HL-60/S4 treated with phorbol 12-myristate 13-acetate at 8.2 ng/mL for 4 days and 3 days (cell line): Measurements from ENCODE around the gene CARD8.

Experiments
- in situ Hi-C: fragments of 300-500 bp; cut with MboI; formaldehyde crosslinking; loops from 2 replicates; pipeline ENCODE4 v1.15.0; 2022; ENCODE audit warnings: low sequenced_read_pairs

CARD8 gene, protein sequence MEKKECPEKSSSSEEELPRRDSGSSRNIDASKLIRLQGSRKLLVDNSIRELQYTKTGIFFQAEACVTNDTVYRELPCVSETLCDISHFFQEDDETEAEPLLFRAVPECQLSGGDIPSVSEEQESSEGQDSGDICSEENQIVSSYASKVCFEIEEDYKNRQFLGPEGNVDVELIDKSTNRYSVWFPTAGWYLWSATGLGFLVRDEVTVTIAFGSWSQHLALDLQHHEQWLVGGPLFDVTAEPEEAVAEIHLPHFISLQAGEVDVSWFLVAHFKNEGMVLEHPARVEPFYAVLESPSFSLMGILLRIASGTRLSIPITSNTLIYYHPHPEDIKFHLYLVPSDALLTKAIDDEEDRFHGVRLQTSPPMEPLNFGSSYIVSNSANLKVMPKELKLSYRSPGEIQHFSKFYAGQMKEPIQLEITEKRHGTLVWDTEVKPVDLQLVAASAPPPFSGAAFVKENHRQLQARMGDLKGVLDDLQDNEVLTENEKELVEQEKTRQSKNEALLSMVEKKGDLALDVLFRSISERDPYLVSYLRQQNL

DNA sequence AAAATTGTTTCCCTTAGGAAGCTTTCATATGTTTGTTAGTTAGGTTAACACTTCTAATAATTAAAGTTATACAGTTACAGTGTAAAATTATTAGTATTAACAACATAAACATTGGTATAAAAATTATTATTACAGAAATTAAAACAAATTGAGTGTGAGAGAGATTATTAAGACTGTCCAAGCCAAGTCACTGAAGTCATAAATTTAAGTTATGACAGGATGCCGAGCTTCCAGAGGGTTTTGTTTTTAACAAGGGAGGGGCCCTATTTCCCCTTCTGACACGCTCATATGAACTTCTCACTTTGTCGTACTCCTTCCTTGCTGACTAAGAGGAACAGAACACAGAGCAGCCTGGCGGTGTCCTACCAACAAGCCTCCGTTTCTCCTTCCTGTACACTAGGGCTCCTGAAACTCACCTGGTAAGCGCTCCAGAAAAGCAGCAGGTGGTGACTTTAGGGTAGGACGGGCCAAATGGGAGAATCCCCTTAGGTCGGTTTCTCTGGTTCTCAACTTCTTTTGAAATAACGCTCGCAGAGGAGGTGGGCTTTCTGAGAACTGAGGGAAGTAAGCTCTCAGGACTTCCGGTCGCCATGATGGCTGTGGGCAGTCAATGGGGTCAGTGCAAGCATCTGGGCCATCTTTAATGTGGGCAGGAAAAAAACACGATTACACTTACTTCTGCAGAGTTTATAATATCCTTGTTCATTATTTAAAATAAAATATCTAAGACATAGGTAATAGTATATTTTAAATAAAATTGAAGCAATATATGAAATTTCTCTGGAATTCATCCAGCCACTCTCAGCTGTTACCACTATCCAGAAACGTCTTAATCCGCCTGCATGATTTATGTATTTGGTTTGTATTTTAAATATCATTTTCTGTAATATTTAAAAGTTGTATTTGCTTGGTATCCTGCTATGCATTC, at the start of gene CARD8:
Gene CARD8 (minus strand): TSS at position 537 of the 928 bp plus-strand sequence. CDS start 14,892 bp downstream, outside the sequence.
- in situ Hi-C loops: no loop called here

- in situ Hi-C loops: loop anchor here (25.0 kb wide), 1 partner anchor 283 kb away; no protein-coding TSS in a partner anchor
These were observed 48.2 kb upstream of the CARD8 start for GRCh38 chr19:48303866-48304265.

DNA sequence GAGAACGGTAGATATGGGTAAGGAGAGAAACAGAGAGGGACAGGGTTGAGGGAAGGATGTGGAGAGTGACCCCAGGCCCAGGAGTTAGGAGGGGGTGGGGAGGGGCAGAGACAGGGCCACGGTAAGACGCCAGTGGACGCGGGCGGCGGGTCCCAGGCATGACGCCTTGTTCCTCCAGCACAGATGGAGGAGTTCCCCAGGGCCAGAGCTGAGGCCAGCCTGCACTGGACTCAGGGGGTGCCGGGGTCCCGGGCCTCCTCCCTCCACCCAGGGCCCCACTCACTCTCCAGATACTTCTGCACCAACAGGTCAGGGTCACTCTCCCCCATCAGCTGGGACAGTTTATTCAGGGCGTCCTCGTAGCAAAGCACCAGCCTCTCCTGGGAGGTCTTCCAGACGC, 47.7 kb upstream of the CARD8 start:
- in situ Hi-C loops: loop anchor here (25.0 kb wide), 1 partner anchor 284 kb away; no protein-coding TSS in a partner anchor

- in situ Hi-C loops: loop anchor here (25.0 kb wide), 1 partner anchor 285 kb away; no protein-coding TSS in a partner anchor
These were observed 46.9 kb upstream of the CARD8 start for GRCh38 chr19:48302600-48302959.

DNA sequence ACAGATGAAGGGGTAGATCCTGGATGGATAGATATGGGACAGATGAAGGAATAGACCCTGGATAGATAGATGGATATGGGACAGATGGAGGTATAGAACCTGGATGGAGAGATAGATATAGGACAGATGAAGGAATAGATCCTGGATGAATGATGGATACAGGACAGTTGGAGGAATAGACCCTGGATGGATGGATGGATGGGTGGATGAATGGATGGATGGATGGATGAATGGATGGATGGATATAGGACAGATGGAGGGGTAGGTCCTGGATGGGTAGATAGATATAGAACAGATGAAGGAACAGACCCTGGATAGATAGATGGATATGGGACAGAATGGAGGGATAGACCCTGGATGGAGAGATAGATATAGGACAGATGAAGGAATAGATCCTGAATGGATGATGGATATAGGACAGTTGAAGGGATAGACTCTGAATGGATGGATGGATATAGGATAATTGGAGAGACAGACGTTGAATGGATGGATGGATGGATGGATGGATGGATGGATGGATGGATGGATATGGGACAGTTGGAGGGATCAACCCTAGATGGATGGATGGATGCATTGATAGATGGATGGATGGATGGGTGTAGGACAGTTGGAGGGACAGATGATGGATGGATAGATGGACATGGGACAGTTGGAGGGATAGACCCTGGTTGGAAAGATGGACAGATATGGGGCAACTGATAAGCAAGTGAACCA, 46.3 kb upstream of the CARD8 start:
- in situ Hi-C loops: loop anchor here (25.0 kb wide), 1 partner anchor 285 kb away; no protein-coding TSS in a partner anchor

DNA sequence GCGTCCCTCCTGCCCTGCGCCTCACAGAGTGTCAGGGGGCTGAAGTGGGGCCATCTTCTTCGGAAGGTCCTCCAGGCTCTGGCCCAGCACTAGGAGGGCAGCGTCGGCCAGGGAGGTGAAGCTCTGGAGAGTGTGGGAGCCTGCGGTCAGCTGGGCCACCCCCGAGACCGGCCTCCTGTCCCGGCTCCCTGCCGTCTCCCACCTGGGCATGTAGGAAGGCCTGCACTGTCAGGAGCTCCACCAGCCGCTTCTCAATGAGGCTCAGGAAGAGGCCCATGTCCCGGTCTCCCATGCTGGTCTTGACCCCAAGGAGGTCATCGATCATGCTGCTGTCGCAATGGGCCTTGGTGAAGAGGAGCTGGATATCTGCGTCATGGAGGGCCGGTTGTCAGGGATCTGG, 42.3 kb upstream of the CARD8 start:
- in situ Hi-C loops: loop anchor here (25.0 kb wide), 1 partner anchor 336 kb away; no protein-coding TSS in a partner anchor

- in situ Hi-C loops: loop anchor here (25.0 kb wide), 1 partner anchor 335 kb away; no protein-coding TSS in a partner anchor
These were observed 41.4 kb upstream of the CARD8 start for GRCh38 chr19:48296963-48297734.

DNA sequence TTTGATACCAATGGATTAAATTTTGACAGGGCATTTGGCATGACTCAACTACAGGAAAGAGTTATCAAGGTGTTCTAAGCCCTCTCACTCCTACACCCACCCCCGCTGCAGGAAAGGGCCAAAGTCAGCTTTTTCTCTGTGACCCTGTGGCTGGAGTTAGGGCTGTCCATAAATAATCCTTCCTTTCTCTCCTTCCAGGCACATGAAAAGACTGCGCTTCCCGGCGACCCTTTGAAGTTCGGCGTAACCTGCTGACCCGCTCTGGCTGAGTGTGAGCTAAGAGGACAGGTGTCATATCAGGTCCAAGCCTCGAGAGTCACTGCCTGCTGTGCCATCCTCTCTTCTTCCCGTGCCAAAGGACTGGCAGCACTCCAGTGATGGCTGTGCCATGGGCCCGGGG, 39.7 kb upstream of the CARD8 start:
- in situ Hi-C loops: loop anchor here (25.0 kb wide), 1 partner anchor 333 kb away; no protein-coding TSS in a partner anchor

DNA sequence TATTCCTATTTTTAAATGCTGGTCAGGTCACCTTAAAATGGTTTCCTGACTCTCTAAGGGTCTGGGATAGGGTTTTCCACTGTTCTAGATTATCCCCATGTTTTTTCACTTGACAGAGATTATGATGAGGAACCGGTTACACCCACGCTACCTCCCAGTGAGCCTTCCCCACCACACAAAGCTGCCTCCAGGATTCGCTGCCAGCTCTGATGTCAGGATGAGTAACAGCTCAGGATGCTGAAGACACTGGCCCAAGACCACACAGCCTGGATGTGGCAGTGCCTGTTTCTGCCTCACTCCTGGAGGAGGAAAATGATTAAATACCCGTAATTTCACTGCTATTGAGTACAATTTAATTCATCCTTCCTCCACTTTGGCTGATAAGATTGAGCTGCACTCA, 37.1 kb upstream of the CARD8 start:
- in situ Hi-C loops: loop anchor here (25.0 kb wide), 1 partner anchor 330 kb away; no protein-coding TSS in a partner anchor

DNA sequence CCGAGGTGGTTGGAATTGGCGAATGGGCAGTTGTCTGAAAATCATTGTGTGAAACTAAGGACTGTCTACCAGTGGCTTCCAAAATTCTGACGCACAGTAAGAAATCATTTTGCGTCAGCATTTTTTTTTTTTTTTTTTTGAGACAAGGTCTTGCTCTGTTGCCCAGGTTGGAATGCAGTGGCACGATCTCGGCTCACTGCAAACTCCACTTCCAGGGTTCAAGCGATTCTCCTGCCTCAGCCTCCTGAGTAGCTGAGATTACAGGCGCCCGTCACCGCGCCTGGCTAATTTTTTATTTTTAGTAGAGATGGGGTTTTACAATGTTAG, 35.7 kb upstream of the CARD8 start:
- in situ Hi-C loops: loop anchor here (25.0 kb wide), 1 partner anchor 329 kb away; no protein-coding TSS in a partner anchor

DNA sequence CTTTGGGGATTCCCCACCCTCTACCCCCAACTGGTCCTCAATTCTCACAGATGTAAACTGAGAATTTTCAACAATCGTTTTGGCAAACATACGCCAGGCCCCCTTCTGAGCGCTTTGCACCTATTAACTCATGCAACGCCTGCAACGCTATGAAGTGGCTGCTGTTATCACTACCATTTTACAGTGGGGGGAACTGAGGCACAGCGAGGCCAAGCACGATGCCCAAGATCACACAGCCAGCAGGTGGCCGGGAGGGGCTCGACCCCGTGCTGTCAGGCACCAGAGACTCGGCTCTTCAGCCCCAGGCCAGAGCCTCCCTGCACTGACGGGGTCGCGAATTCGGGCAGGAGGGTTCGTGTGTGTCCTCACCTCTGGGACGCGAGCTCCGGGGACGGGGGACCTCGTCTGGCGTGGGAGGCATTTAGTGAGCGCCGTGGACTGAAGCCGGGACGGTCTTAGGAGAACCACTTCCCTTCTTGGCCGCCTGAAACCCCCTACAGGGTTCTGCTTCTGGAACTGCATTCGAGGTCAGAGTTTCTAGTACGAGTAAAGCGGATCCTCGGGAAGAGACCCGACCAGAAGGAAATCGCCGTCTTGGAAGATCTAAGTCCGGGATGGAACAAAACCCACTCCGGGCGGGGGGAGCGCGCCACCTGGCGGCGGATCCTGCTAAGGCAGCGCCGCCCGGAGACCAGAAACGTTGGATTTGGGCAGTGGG, 35.2 kb upstream of the CARD8 start:
- in situ Hi-C loops: loop anchor here (25.0 kb wide), 1 partner anchor 329 kb away; no protein-coding TSS in a partner anchor

GRCh38 chr19:48290401-48290770, 34.7 kb upstream of the CARD8 start:
- in situ Hi-C loops: loop anchor here (25.0 kb wide), 1 partner anchor 328 kb away; no protein-coding TSS in a partner anchor

- in situ Hi-C loops: loop anchor here (25.0 kb wide), 1 partner anchor 325 kb away; no protein-coding TSS in a partner anchor
These were observed 32.0 kb upstream of the CARD8 start for GRCh38 chr19:48287748-48288147.

- in situ Hi-C loops: loop anchor here (25.0 kb wide), 1 partner anchor 323 kb away; no protein-coding TSS in a partner anchor
These were observed 29.2 kb upstream of the CARD8 start for GRCh38 chr19:48284896-48285295.

GRCh38 chr19:48283908-48284307, 28.2 kb upstream of the CARD8 start:
- in situ Hi-C loops: loop anchor here (25.0 kb wide), 1 partner anchor 322 kb away; no protein-coding TSS in a partner anchor

DNA sequence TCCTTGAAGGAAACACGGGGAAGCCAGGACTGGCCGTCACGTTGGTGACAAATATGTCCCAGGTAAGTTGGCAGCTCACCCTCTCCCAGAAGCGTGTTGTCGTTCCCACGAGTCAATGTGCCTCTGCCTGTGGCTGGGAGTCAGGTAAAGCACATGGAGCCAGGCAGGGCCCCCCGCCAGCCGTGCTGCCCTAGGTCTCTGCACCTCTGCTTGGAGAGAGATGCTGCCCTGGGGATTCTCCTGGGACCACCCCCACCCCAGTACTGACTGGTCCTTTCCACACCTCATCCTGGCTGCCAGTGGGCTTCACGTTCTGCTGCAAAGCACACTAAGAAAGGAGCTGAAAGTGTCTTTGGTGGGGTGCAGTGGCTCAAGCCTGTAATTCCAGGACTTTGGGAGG, 24.0 kb upstream of the CARD8 start:
- in situ Hi-C loops: loop anchor here (25.0 kb wide), 1 partner anchor 317 kb away; no protein-coding TSS in a partner anchor

DNA sequence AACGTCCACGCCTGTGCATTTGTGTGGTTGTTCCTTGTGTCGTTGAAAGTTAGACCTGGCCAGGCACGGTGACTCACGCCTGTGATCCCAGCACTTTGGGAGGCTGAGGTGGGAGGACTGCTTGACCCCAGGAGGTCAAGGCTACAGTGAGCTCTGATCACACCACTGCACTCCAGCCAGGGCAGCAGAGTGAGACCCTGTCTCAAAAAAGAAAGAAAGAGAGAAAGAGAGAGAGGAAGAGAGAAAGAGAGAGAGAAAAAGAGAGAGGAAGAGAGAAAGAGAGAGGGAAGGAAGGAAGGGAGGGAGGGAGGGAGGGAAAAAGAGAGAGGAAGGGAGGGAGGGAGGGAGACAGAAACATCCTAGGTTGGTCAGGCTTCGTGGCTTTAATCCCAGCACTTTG, 19.2 kb upstream of the CARD8 start:
- in situ Hi-C loops: loop anchor here (25.0 kb wide), 1 partner anchor 313 kb away; no protein-coding TSS in a partner anchor

DNA sequence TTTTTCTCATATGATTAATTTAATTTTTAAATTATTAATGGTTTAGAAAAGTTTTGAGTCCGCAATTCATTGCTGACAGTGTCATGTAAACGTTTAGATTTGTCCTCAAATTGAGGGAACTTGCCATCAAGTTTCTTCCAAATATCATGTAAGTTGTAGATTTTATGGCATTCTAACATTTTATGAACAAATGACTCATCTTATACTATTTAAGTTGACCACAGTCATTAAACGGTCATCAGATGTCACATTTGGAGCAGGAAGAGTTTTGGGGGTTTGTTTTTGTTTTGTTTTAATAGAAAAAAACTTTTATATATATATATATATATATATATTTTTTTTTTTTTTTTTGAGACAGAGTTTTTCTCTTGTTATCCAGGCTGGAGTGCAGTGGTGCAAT, 18.5 kb upstream of the CARD8 start:
- in situ Hi-C loops: no loop called here
